Mucosa of stomach (tissue), 1 donor: Measurements from ENCODE around the gene MS4A10.
"Not testable (repeated sequence)": the region's sequence is repeated elsewhere in the genome, so short reads cannot be mapped to it uniquely, and the experiment has no call there.

ENCODE experiments used
- H3K27me3 ChIP-seq: one replicate; pipeline ENCODE4 v1.7.0; 2013; ENCODE audit warnings: mild to moderate bottlenecking, low read length; ENCODE audit not compliant: control insufficient read depth, insufficient read depth
- H3K36me3 ChIP-seq: one replicate; pipeline ENCODE4 v1.7.0; 2013; ENCODE audit warnings: low read length; ENCODE audit not compliant: control insufficient read depth, insufficient read depth
- H3K4me1 ChIP-seq: one replicate; pipeline ENCODE4 v1.7.0; 2013; ENCODE audit warnings: mild to moderate bottlenecking, low read length; ENCODE audit not compliant: control insufficient read depth, insufficient read depth
- H3K4me3 ChIP-seq: one replicate; pipeline ENCODE4 v1.7.0; 2013; ENCODE audit warnings: low read length
- H3K9ac ChIP-seq: one replicate; pipeline ENCODE4 v1.7.0; 2013; ENCODE audit warnings: mild to moderate bottlenecking, low read length, moderate library complexity
- H3K9me3 ChIP-seq: one replicate; pipeline ENCODE4 v1.7.0; 2013; ENCODE audit warnings: mild to moderate bottlenecking, low read length, moderate library complexity; ENCODE audit not compliant: control insufficient read depth
- donor health status: Pancreatic carcinoma.

Gene MS4A10

GRCh38 chr11:60818057-60818456, 32.9 kb downstream of the MS4A10 start:
- no peak overlapping the region for H3K4me3 ChIP-seq
- H3K27me3 ChIP-seq = no peaks in the 10 kb centered on the region
- no peak overlapping the region for H3K9ac ChIP-seq
- no peaks in the 10 kb centered on the region for H3K36me3 ChIP-seq
- no peaks in the 10 kb centered on the region for H3K4me1 ChIP-seq
- no peaks in the 10 kb centered on the region for H3K9me3 ChIP-seq

GRCh38 chr11:60821827-60822599, 36.9 kb downstream of the MS4A10 start:
- Histone ChIP-seq H3K9me3 (no peaks in the 10 kb centered on the region), H3K27me3 (no peaks in the 10 kb centered on the region), H3K36me3 (no peaks in the 10 kb centered on the region), H3K9ac (no peak overlapping the region), H3K4me1 (no peaks in the 10 kb centered on the region), H3K4me3 (no peak overlapping the region)

- not testable (repeated sequence) for H3K36me3 ChIP-seq, H3K9me3 ChIP-seq, H3K4me3 ChIP-seq, H3K27me3 ChIP-seq, H3K9ac ChIP-seq, H3K4me1 ChIP-seq
Observed at GRCh38 chr11:60823745-60824306, 38.7 kb downstream of the MS4A10 start.

- H3K9me3 ChIP-seq = no peaks in the 10 kb centered on the region
- H3K9ac ChIP-seq = no peak overlapping the region
- no peaks in the 10 kb centered on the region for H3K4me1 ChIP-seq
- H3K4me3 ChIP-seq = no peak overlapping the region
- no peaks in the 10 kb centered on the region for H3K27me3 ChIP-seq
- H3K36me3 ChIP-seq = no peaks in the 10 kb centered on the region
Observed at GRCh38 chr11:60825118-60825517, 40.0 kb downstream of the MS4A10 start.

GRCh38 chr11:60825790-60826189, 40.7 kb downstream of the MS4A10 start:
- no peak overlapping the region for H3K9ac ChIP-seq
- H3K4me3 ChIP-seq = no peak overlapping the region
- H3K36me3 ChIP-seq = no peaks in the 10 kb centered on the region
- no peaks in the 10 kb centered on the region for H3K9me3 ChIP-seq
- no peaks in the 10 kb centered on the region for H3K27me3 ChIP-seq
- no peaks in the 10 kb centered on the region for H3K4me1 ChIP-seq

- H3K4me3 ChIP-seq = no peak overlapping the region
Observed at GRCh38 chr11:60830478-60831142, 45.5 kb downstream of the MS4A10 start.

GRCh38 chr11:60831143-60831500, 46.0 kb downstream of the MS4A10 start:
- no peak overlapping the region for H3K4me3 ChIP-seq
- no peaks in the 10 kb centered on the region for H3K36me3 ChIP-seq
- no peaks in the 10 kb centered on the region for H3K4me1 ChIP-seq
- no peak overlapping the region for H3K9ac ChIP-seq
- H3K27me3 ChIP-seq = no peaks in the 10 kb centered on the region
- H3K9me3 ChIP-seq = no peaks in the 10 kb centered on the region

More at GRCh38 chr11:60830478-60831142, 45.5 kb downstream of the MS4A10 start:
- Histone ChIP-seq H3K4me1 (no peaks in the 10 kb centered on the region), H3K9me3 (no peaks in the 10 kb centered on the region), H3K36me3 (no peaks in the 10 kb centered on the region), H3K9ac (no peak overlapping the region), H3K27me3 (no peaks in the 10 kb centered on the region)

- no peaks in the 10 kb centered on the region for H3K9me3 ChIP-seq
- H3K36me3 ChIP-seq = no peaks in the 10 kb centered on the region
- H3K4me3 ChIP-seq = no peak overlapping the region
- no peak overlapping the region for H3K9ac ChIP-seq
- H3K4me1 ChIP-seq = no peaks in the 10 kb centered on the region
- no peaks in the 10 kb centered on the region for H3K27me3 ChIP-seq
Observed at GRCh38 chr11:60831501-60832079, 46.5 kb downstream of the MS4A10 start.

- no peak overlapping the region for H3K4me3 ChIP-seq
- no peaks in the 10 kb centered on the region for H3K36me3 ChIP-seq
- no peaks in the 10 kb centered on the region for H3K9me3 ChIP-seq
- H3K9ac ChIP-seq = no peak overlapping the region
- H3K4me1 ChIP-seq = no peaks in the 10 kb centered on the region
- H3K27me3 ChIP-seq = no peaks in the 10 kb centered on the region
Observed at GRCh38 chr11:60834742-60835533, 49.8 kb downstream of the MS4A10 start.

GRCh38 chr11:60835534-60835846, 50.4 kb downstream of the MS4A10 start:
- no peaks in the 10 kb centered on the region for H3K27me3 ChIP-seq
- H3K4me1 ChIP-seq = no peaks in the 10 kb centered on the region
- no peaks in the 10 kb centered on the region for H3K36me3 ChIP-seq
- no peaks in the 10 kb centered on the region for H3K9me3 ChIP-seq
- no peak overlapping the region for H3K9ac ChIP-seq
- H3K4me3 ChIP-seq = no peak overlapping the region

GRCh38 chr11:60836866-60837515, 51.9 kb downstream of the MS4A10 start:
- Histone ChIP-seq H3K27me3 (no peaks in the 10 kb centered on the region), H3K4me1 (peaks cover 7% of the 10 kb centered on the region)

More at GRCh38 chr11:60836866-60837515, 51.9 kb downstream of the MS4A10 start:
- H3K9me3 ChIP-seq = no peaks in the 10 kb centered on the region
- no peak overlapping the region for H3K4me3 ChIP-seq
- no peaks in the 10 kb centered on the region for H3K36me3 ChIP-seq
- H3K9ac ChIP-seq = no peak overlapping the region
